Measurements from ENCODE around the gene ELFN1. TPM values are rescaled to one million over a fixed set of nuclear protein-coding genes. Genes with fewer than 3 reads are reported as not detected.

The ELFN1 gene
- total and polyA plus RNA-seq, 10 of the 15 experiments (the other 5 are each of a cell fraction or from before 2014, with no cell fraction given): 0.04 TPM; not detected in 9

- TF ChIP-seq E4F1 (IDR thresholded peaks at IDR 0.05; ENCODE audit: borderline replicate concordance, partially characterized antibody) (no peak), USF2 (IDR thresholded peaks at IDR 0.05; ENCODE audit: borderline replicate concordance, low read depth, low read length) (no peak)
Observed at GRCh38 chr7:1753564-1753867, 83.4 kb downstream of the ELFN1 start (continued).

- FAIRE-seq (no peak), DNase-seq (ENCODE audit: low read depth, low spot score) (no peak), ATAC-seq (no peak)
- Histone ChIP-seq H3K4me3 (no peak overlapping the region), H4K20me1 (ENCODE audit: control insufficient read depth, insufficient read depth) (no peaks in the 10 kb centered on the region), H2AFZ (ENCODE audit: control insufficient read depth, low read depth, low read length) (no peak overlapping the region), H3K27me3 (replicated peaks in 1 of 2; ENCODE audit: control insufficient read depth in 2 of 2, insufficient read depth in 2 of 2, low read length in 1 of 2) (no peaks in the 10 kb centered on the region), H3K4me2 (ENCODE audit: control insufficient read depth, insufficient read depth) (no peak overlapping the region), H3K9ac (ENCODE audit: control insufficient read depth, insufficient read depth, low read length) (no peak overlapping the region), H3K36me3 (ENCODE audit: control insufficient read depth in 2 of 2, insufficient read depth in 2 of 2, low read length in 1 of 2) (no peaks in the 10 kb centered on the region), H3K79me2 (ENCODE audit: control insufficient read depth, insufficient read depth, low read length) (no peaks in the 10 kb centered on the region), H3K27ac (ENCODE audit: control insufficient read depth, insufficient read depth) (no peak overlapping the region), H3K9me3 (replicated peaks; ENCODE audit: control insufficient read depth, insufficient read depth, low read length) (no peaks in the 10 kb centered on the region; the same call in 2 of the 3 replicates), H3K4me1 (ENCODE audit: control insufficient read depth, insufficient read depth, low read length) (peaks cover 13% of the 10 kb centered on the region; the same call in 1 of the 2 replicates)
- in situ Hi-C loops (cut with MboI): no loop called here
- ChIA-PET CTCF (no interaction called here), POLR2A (interaction anchor here (0.6 kb wide), 1 partner anchor 26 kb away, joined by 6 read pairs; no protein-coding TSS in a partner anchor), RAD21 (ENCODE audit: unreplicated experiment) (no interaction called here), SMC1A (ENCODE audit: uncharacterized antibody, unreplicated experiment) (no interaction called here)
- 40% methylated on average over 5 of the region's 5 CpGs for WGBS (ENCODE audit: insufficient coverage, insufficient replicate concordance, low lambda C conversion rate, missing lambda C conversion rate)
- no TSS peak for BruUV-seq (replicated peaks)
- intact Hi-C loops (cut with micrococcal nuclease; ENCODE audit: unreplicated experiment): no loop called here
- no peak for TF ChIP-seq LARP7 (IDR thresholded peaks at IDR 0.05)
- TF ChIP-seq CHD2 (IDR thresholded peaks at IDR 0.05; ENCODE audit: borderline replicate concordance, low read depth, low read length): no peak
- TF ChIP-seq BHLHE40 (IDR thresholded peaks at IDR 0.05; ENCODE audit: borderline replicate concordance in 1 of 2, low read depth in 2 of 2, low read length in 1 of 2): no peak
- no peak for TF ChIP-seq SMC3 (IDR thresholded peaks at IDR 0.05; ENCODE audit: borderline replicate concordance, low read length)
- TF ChIP-seq TBL1XR1 (IDR thresholded peaks at IDR 0.05; ENCODE audit: low read depth, low read length): no peak
- no peak for TF ChIP-seq ZNF622 (IDR thresholded peaks at IDR 0.05)
- no peak for TF ChIP-seq IKZF1 (conservative IDR thresholded peaks at IDR 0.05)
- no peak for TF ChIP-seq SMARCA5 (IDR thresholded peaks at IDR 0.05)
- TF ChIP-seq CREB1 (IDR thresholded peaks at IDR 0.05; ENCODE audit: low read depth): no peak
- TF ChIP-seq CUX1 (IDR thresholded peaks at IDR 0.05; ENCODE audit: insufficient replicate concordance, low read depth, low read length): no peak
- TF ChIP-seq SIX5 (IDR thresholded peaks at IDR 0.05; ENCODE audit: low read depth, low read length, severe bottlenecking): no peak
- no peak for TF ChIP-seq YY1 (IDR thresholded peaks at IDR 0.05; ENCODE audit: low read depth, low read length)
- no peak for TF ChIP-seq TARDBP (IDR thresholded peaks at IDR 0.05; ENCODE audit: borderline replicate concordance)
- TF ChIP-seq POLR2AphosphoS5 (IDR thresholded peaks at IDR 0.05; ENCODE audit: low read length): no peak
Observed at GRCh38 chr7:1754345-1754908, 84.3 kb downstream of the ELFN1 start.

Measured in GM12878 (cell line).